ENCODE data around the gene CENPF. TPM values are rescaled to one million over a fixed set of nuclear protein-coding genes. Genes with fewer than 3 reads are reported as not detected.

Gene CENPF
- total RNA-seq, 1 experiment from 2014 or later: 113 TPM

GRCh38 chr1:214686497-214686896, 83.5 kb downstream of the CENPF start:
- Histone ChIP-seq H2BK120ac (ENCODE audit: low read depth, low read length, poor library complexity, severe bottlenecking) (no peak overlapping the region), H3K27me3 (ENCODE audit: insufficient read depth, low read length) (no peaks in the 10 kb centered on the region), H2AFZ (ENCODE audit: low read length) (no peak overlapping the region), H3K79me2 (ENCODE audit: insufficient read depth, low read length) (no peaks in the 10 kb centered on the region), H3K56ac (ENCODE audit: insufficient read length, low read depth, low read length) (no peak overlapping the region), H4K8ac (replicated peaks; ENCODE audit: insufficient read length, low read depth, low read length) (no peak overlapping the region), H3K14ac (ENCODE audit: insufficient read depth, low read length) (no peak overlapping the region), H3K27ac (ENCODE audit: insufficient read length, low read depth, low read length) (no peak overlapping the region), H3K23ac (ENCODE audit: insufficient read length, low read depth, low read length) (no peak overlapping the region), H3T11ph (ENCODE audit: low read length) (no peak overlapping the region), H2BK15ac (ENCODE audit: low read depth, low read length) (no peak overlapping the region), H3K4me1 (ENCODE audit: insufficient read depth, low read length) (peaks cover 4% of the 10 kb centered on the region; the same call in 1 of the 2 replicates), H2AK5ac (ENCODE audit: insufficient read length, low read length) (no peak overlapping the region), H4K5ac (ENCODE audit: insufficient read length, low read depth, low read length) (no peak overlapping the region), H2BK20ac (ENCODE audit: low read depth, low read length, poor library complexity, severe bottlenecking) (no peak overlapping the region), H3K9me3 (ENCODE audit: control insufficient read depth, low read depth, low read length) (no peaks in the 10 kb centered on the region), H3K4me2 (ENCODE audit: insufficient read depth, insufficient read length, low read length) (no peak overlapping the region), H3K4ac (ENCODE audit: low read depth, low read length) (no peak overlapping the region), H3K23me2 (ENCODE audit: insufficient read length, low read depth, low read length, poor library complexity, severe bottlenecking) (no peaks in the 10 kb centered on the region), H4K20me1 (ENCODE audit: control insufficient read depth, insufficient read depth, insufficient read length) (no peaks in the 10 kb centered on the region), H2BK12ac (ENCODE audit: insufficient read length, low read depth, low read length) (no peak overlapping the region), H3K18ac (ENCODE audit: insufficient read length, low read depth, low read length) (no peak overlapping the region), H2BK5ac (ENCODE audit: insufficient read length, low read length) (no peak overlapping the region), H4K91ac (ENCODE audit: insufficient read length, low read depth, low read length) (no peak overlapping the region), H3K79me1 (ENCODE audit: insufficient read depth, low read depth, low read length, poor library complexity, severe bottlenecking) (no peaks in the 10 kb centered on the region), H3K9ac (ENCODE audit: extremely low read depth, insufficient read length, low read length) (no peak overlapping the region)
- TF ChIP-seq CTCF (conservative IDR thresholded peaks at IDR 0.05): no peak
- no peaks in the 10 kb centered on the region for H3K36me3 Mint-ChIP-seq (ENCODE audit: insufficient read depth in 1 of 3, low read depth in 3 of 3)
- no peak overlapping the region for H3K27ac Mint-ChIP-seq
- peaks cover 15 to 18% of the 10 kb centered on the region in 2 experiments for H3K4me1 Mint-ChIP-seq
- no peak for DNase-seq
- H3K4me3 Mint-ChIP-seq: no peak overlapping the region
- no peaks in the 10 kb centered on the region; the same call in 1 of the 2 replicates for H3K27me3 Mint-ChIP-seq (ENCODE audit: low read depth)
- no CpG with 5 or more reads among the region's 5 CpGs for WGBS (ENCODE audit: extremely low coverage, insufficient read length, low lambda C conversion rate)
- H3K9me3 Mint-ChIP-seq: no peaks in the 10 kb centered on the region

Measured in H9 (cell line).